GM19023 (cell line): ENCODE data around the gene PANX2.
"Not testable (repeated sequence)": the region's sequence is repeated elsewhere in the genome, so short reads cannot be mapped to it uniquely, and the experiment has no call there.

ENCODE experiments used
- ATAC-seq: cut with Tn5 transposase; IDR thresholded peaks from one replicate; pipeline ENCODE4 v1.9.1; 2021; ENCODE audit warnings: mild to moderate bottlenecking, moderate library complexity; ENCODE audit not compliant: unreplicated experiment

The PANX2 gene

GRCh38 chr22:50147258-50148165 is 23.0 kb upstream of the PANX2 start:
- not testable (repeated sequence) for ATAC-seq

GRCh38 chr22:50148166-50148500 is 22.4 kb upstream of the PANX2 start:
- no peak for ATAC-seq

GRCh38 chr22:50148991-50149721 is 21.4 kb upstream of the PANX2 start:
- ATAC-seq = no peak

- ATAC-seq = no peak
Observed at GRCh38 chr22:50150161-50151129, 20.1 kb upstream of the PANX2 start.

GRCh38 chr22:50151571-50152537 is 18.7 kb upstream of the PANX2 start:
- no peak for ATAC-seq

GRCh38 chr22:50153056-50153755 is 17.3 kb upstream of the PANX2 start:
- ATAC-seq = no peak

GRCh38 chr22:50153756-50154140 is 16.8 kb upstream of the PANX2 start:
- ATAC-seq = no peak

GRCh38 chr22:50157709-50158375 is 12.7 kb upstream of the PANX2 start:
- no peak for ATAC-seq

GRCh38 chr22:50160947-50161346 is 9.6 kb upstream of the PANX2 start:
- no peak for ATAC-seq

GRCh38 chr22:50161508-50162390 is 8.8 kb upstream of the PANX2 start:
- ATAC-seq = no peak

- ATAC-seq = no peak
Observed at GRCh38 chr22:50162391-50162956, 8.1 kb upstream of the PANX2 start.

GRCh38 chr22:50165436-50166123 is 5.0 kb upstream of the PANX2 start:
- no peak for ATAC-seq

GRCh38 chr22:50167689-50168489 is 2.6 kb upstream of the PANX2 start:
- no peak for ATAC-seq

- not testable (repeated sequence) for ATAC-seq
Observed at GRCh38 chr22:50168490-50169180, 1.9 kb upstream of the PANX2 start.

- no peak for ATAC-seq
Observed at GRCh38 chr22:50169181-50169759, 1.3 kb upstream of the PANX2 start.
